Measurements from ENCODE around the gene KRTAP10-3.

KRTAP10-3 gene

GRCh38 chr21:44544566-44544965 lies 14.0 kb downstream of the KRTAP10-3 start:
- DNase-seq, result no peak

- no peak for DNase-seq
Measured at GRCh38 chr21:44542716-44543115, 15.9 kb downstream of the KRTAP10-3 start.

GRCh38 chr21:44540741-44541288 lies 17.8 kb downstream of the KRTAP10-3 start:
- no peak for DNase-seq

GRCh38 chr21:44539991-44540666 lies 18.5 kb downstream of the KRTAP10-3 start, which contains the start of gene KRTAP10-1:
TSS of gene KRTAP10-1 (minus strand) at chr21:44540195. CDS start at chr21:44540150, 45 bp downstream.
- DNase-seq, result no peak

- DNase-seq, result no peak
Measured at GRCh38 chr21:44539046-44539445, 19.5 kb downstream of the KRTAP10-3 start.

- no peak for DNase-seq
Measured at GRCh38 chr21:44537930-44538911, 20.4 kb downstream of the KRTAP10-3 start.

GRCh38 chr21:44535963-44536362 lies 22.6 kb downstream of the KRTAP10-3 start:
- no peak for DNase-seq

- DNase-seq, result no peak
Measured at GRCh38 chr21:44534688-44535087, 23.9 kb downstream of the KRTAP10-3 start.

GRCh38 chr21:44533891-44534627 lies 24.5 kb downstream of the KRTAP10-3 start:
- DNase-seq, result no peak

- no peak for DNase-seq
Measured at GRCh38 chr21:44533121-44533890, 25.3 kb downstream of the KRTAP10-3 start.

- DNase-seq, result no peak
Measured at GRCh38 chr21:44532712-44533111, 25.9 kb downstream of the KRTAP10-3 start.

- DNase-seq, result no peak
Measured at GRCh38 chr21:44531606-44532564, 26.7 kb downstream of the KRTAP10-3 start.

- no peak for DNase-seq
Measured at GRCh38 chr21:44530903-44531605, 27.5 kb downstream of the KRTAP10-3 start.

- no peak for DNase-seq
Measured at GRCh38 chr21:44530221-44530902, 28.2 kb downstream of the KRTAP10-3 start.

- no peak for DNase-seq
Measured at GRCh38 chr21:44529503-44530125, 29.0 kb downstream of the KRTAP10-3 start.

GRCh38 chr21:44529011-44529421 lies 29.6 kb downstream of the KRTAP10-3 start:
- no peak for DNase-seq

- DNase-seq, result no peak
Measured at GRCh38 chr21:44528634-44528995, 30.0 kb downstream of the KRTAP10-3 start.

GRCh38 chr21:44527983-44528633 lies 30.5 kb downstream of the KRTAP10-3 start:
- no peak for DNase-seq
